OCI-LY3 (cell line): ENCODE results near the gene NELL1.

Experiments
- EZH2phosphoT487 ChIP-seq: fragments of 200-600 bp; shearing (Covaris generic); IDR thresholded peaks from 2 replicates; pipeline ENCODE4 v1.6.1; 2018; ENCODE audit warnings: antibody characterized with exemption, mixed run types, low read depth
- TF ChIP-seq, protein P1 (sequence below): fragments of 200-600, 300-600 bp; sonication (generic); IDR thresholded peaks from 2 replicates; pipeline ENCODE4 v1.5.1; 2014; ENCODE audit warnings: antibody characterized with exemption, low read length, low read depth

DNA sequence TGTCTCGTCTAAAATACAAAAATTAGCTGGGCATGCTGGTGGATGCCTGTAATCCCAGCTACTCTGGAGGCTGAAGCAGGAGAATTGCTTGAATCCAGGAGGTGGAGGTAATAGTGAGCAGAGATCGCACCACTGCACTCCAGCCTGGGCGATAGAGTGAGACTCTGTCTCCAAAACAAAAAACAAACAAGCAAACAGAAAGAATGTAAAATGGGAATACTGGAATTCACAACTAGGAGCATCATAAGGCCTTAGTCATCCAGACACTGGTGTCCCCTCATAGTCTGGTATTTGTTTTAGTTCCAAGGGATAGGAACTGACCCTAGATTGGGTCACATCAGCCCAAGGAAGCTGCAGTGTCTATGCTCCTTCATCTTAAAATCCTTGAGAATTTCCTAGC, 520.8 kb downstream of the NELL1 start:
- TF ChIP-seq, protein P1, sequence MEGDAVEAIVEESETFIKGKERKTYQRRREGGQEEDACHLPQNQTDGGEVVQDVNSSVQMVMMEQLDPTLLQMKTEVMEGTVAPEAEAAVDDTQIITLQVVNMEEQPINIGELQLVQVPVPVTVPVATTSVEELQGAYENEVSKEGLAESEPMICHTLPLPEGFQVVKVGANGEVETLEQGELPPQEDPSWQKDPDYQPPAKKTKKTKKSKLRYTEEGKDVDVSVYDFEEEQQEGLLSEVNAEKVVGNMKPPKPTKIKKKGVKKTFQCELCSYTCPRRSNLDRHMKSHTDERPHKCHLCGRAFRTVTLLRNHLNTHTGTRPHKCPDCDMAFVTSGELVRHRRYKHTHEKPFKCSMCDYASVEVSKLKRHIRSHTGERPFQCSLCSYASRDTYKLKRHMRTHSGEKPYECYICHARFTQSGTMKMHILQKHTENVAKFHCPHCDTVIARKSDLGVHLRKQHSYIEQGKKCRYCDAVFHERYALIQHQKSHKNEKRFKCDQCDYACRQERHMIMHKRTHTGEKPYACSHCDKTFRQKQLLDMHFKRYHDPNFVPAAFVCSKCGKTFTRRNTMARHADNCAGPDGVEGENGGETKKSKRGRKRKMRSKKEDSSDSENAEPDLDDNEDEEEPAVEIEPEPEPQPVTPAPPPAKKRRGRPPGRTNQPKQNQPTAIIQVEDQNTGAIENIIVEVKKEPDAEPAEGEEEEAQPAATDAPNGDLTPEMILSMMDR = no peak
- no peak for TF ChIP-seq EZH2phosphoT487
